ENCODE measurements around the gene CDH11. TPM values are rescaled to one million over a fixed set of nuclear protein-coding genes. Genes with fewer than 3 reads are reported as not detected.

Gene CDH11
- total and polyA plus RNA-seq, 2 of the 4 experiments (the other 2 are of a cell fraction) = 266 to 601 TPM

DNA sequence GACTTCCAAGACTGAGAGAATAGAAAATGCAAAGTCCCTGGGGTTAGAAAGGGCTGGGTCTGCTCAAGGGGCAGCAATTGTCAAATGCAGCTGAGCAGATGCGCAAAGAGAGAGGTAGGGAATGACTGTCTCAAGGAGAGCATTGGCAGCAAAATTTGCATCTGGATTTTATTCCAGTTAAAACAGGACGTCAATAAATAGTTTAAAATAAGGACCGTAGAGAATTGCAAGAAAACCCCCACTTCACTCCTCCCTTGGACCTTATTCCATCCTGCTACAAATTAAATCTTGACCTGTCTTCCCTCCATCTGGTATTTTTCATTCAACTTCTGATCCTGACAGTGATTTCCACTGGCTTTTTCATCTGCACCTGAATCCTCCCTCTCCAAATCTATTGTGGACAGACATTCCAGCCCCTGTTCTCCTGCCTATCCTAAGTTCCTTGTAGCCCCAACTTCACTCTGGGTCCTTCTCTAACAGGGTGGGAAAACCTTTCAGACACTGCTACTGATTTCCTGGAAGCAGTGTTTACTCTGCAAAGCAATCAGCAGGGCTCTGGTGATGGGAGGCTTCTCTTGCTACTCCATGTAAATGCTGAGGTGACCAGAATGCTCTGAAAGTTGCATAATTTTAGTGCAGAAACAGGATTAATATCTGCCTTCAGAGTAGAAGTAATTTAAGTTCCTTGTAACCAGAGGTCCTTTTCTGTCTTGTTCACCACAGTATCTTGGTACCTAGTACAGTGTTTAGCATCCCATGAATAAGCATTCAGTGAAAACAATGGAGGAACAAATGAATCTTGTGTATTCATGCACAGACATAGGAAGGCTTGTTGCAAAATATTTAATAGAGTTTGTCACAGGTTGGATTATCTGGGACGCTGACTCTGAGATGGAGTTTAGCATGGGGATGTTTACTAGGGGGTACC, 79.2 kb downstream of the CDH11 start:
- Histone ChIP-seq H2AFZ (replicated peaks; ENCODE audit: low read length, poor library complexity) (no peak overlapping the region), H3K4me1 (ENCODE audit: control insufficient read depth, insufficient read depth, low read length) (peaks cover 22% of the 10 kb centered on the region), H4K8ac (ENCODE audit: low read depth in 2 of 2, low read length in 2 of 2) (no peak overlapping the region), H3K27me3 (ENCODE audit: control insufficient read depth, insufficient read depth, low read length) (no peaks in the 10 kb centered on the region), H3K18ac (ENCODE audit: low read depth, low read length) (no peak overlapping the region), H3K79me1 (ENCODE audit: low read depth in 1 of 2, low read length in 2 of 2) (peaks cover 42 to 75% of the 10 kb centered on the region in 2 experiments), H4K91ac (ENCODE audit: insufficient read depth, low read depth, low read length) (no peak overlapping the region), H3K9me1 (ENCODE audit: insufficient read depth, low read length) (peaks cover 31% of the 10 kb centered on the region), H3K4me3 (ENCODE audit: insufficient read depth, low read depth, low read length) (no peak overlapping the region), H3K23ac (ENCODE audit: low read depth, low read length) (no peak overlapping the region), H3K4me2 (ENCODE audit: low read depth, low read length) (no peak overlapping the region), H3K56ac (ENCODE audit: extremely low read depth, insufficient read depth, low read length) (no peak overlapping the region), H2BK15ac (ENCODE audit: low read depth, low read length) (no peak overlapping the region), H2BK120ac (ENCODE audit: low read depth, low read length) (no peak overlapping the region), H4K20me1 (ENCODE audit: insufficient read depth, low read length) (peaks cover 69% of the 10 kb centered on the region), H2AK9ac (replicated peaks; ENCODE audit: low read depth, low read length, poor library complexity) (no peak overlapping the region), H2BK20ac (ENCODE audit: low read depth, low read length) (no peak overlapping the region), H3K9me3 (ENCODE audit: control insufficient read depth, insufficient read depth, low read length) (no peaks in the 10 kb centered on the region), H4K5ac (ENCODE audit: low read depth, low read length) (no peak overlapping the region), H3K9ac (ENCODE audit: low read depth, low read length) (no peak overlapping the region), H2AK5ac (ENCODE audit: low read depth, low read length) (no peak overlapping the region), H3K4ac (ENCODE audit: low read depth, low read length) (no peak overlapping the region), H3K27ac (ENCODE audit: insufficient read depth, low read length) (no peak overlapping the region), H3K14ac (replicated peaks; ENCODE audit: low read depth, low read length) (no peak overlapping the region), H3K36me3 (ENCODE audit: control insufficient read depth, insufficient read depth, low read length) (peaks cover 33% of the 10 kb centered on the region), H2BK5ac (ENCODE audit: low read depth, low read length, poor library complexity, severe bottlenecking) (no peak overlapping the region)
- intact Hi-C loops (cut with micrococcal nuclease) (no loop called here), dilution Hi-C loops (cut with HindIII; ENCODE audit: low sequenced_read_pairs, unreplicated experiment) (no loop called here), in situ Hi-C loops (cut with MboI; ENCODE audit: low sequenced_read_pairs) (no loop called here)
- DNase-seq (no peak), ATAC-seq (ENCODE audit: low read depth) (no peak)
- ChIA-PET POLR2A (ENCODE audit: unreplicated experiment) (no interaction called here), CTCF (no interaction called here)
- no TSS peak for BruUV-seq (replicated peaks)
- 100% methylated on average over 2 of the region's 4 CpGs; no CpG with 5 or more reads in 1 of the 2 experiments for WGBS, 2 experiments (ENCODE audit: extremely low coverage in 2 of 2, insufficient read length in 1 of 2)
- no peak for TF ChIP-seq BHLHE40 (IDR thresholded peaks at IDR 0.05; ENCODE audit: low read depth, low read length)
- TF ChIP-seq RCOR1 (IDR thresholded peaks at IDR 0.05; ENCODE audit: insufficient replicate concordance, low read length) = no peak
- no peak for TF ChIP-seq FOS (IDR thresholded peaks at IDR 0.05; ENCODE audit: low read depth, low read length)
- no peak for TF ChIP-seq SMC3 (IDR thresholded peaks at IDR 0.05; ENCODE audit: low read depth, low read length)
- TF ChIP-seq, protein P1, sequence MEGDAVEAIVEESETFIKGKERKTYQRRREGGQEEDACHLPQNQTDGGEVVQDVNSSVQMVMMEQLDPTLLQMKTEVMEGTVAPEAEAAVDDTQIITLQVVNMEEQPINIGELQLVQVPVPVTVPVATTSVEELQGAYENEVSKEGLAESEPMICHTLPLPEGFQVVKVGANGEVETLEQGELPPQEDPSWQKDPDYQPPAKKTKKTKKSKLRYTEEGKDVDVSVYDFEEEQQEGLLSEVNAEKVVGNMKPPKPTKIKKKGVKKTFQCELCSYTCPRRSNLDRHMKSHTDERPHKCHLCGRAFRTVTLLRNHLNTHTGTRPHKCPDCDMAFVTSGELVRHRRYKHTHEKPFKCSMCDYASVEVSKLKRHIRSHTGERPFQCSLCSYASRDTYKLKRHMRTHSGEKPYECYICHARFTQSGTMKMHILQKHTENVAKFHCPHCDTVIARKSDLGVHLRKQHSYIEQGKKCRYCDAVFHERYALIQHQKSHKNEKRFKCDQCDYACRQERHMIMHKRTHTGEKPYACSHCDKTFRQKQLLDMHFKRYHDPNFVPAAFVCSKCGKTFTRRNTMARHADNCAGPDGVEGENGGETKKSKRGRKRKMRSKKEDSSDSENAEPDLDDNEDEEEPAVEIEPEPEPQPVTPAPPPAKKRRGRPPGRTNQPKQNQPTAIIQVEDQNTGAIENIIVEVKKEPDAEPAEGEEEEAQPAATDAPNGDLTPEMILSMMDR (conservative IDR thresholded peaks at IDR 0.05; ENCODE audit: low read depth, low read length) = no peak
- TF ChIP-seq CHD1 (IDR thresholded peaks at IDR 0.05; ENCODE audit: low read depth, low read length) = no peak
- TF ChIP-seq MAFK (IDR thresholded peaks at IDR 0.05; ENCODE audit: low read depth, low read length) = no peak
- no peak for TF ChIP-seq RFX5 (IDR thresholded peaks at IDR 0.05; ENCODE audit: low read depth, low read length)
- no peak for TF ChIP-seq MXI1 (IDR thresholded peaks at IDR 0.05; ENCODE audit: borderline replicate concordance, low read depth, low read length)
- TF ChIP-seq NFE2L2 (IDR thresholded peaks at IDR 0.05; ENCODE audit: low read depth, low read length) = no peak
- TF ChIP-seq CEBPB (IDR thresholded peaks at IDR 0.05; ENCODE audit: low read depth, low read length) = no peak
- TF ChIP-seq, protein P2, sequence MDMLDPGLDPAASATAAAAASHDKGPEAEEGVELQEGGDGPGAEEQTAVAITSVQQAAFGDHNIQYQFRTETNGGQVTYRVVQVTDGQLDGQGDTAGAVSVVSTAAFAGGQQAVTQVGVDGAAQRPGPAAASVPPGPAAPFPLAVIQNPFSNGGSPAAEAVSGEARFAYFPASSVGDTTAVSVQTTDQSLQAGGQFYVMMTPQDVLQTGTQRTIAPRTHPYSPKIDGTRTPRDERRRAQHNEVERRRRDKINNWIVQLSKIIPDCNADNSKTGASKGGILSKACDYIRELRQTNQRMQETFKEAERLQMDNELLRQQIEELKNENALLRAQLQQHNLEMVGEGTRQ (IDR thresholded peaks at IDR 0.05; ENCODE audit: low read depth, low read length) = no peak
- no peak for TF ChIP-seq POLR2A (IDR thresholded peaks at IDR 0.05; ENCODE audit: low read depth, low read length)
- no peak for TF ChIP-seq RAD21 (IDR thresholded peaks at IDR 0.05; ENCODE audit: low read length)
- TF ChIP-seq, protein P3, sequence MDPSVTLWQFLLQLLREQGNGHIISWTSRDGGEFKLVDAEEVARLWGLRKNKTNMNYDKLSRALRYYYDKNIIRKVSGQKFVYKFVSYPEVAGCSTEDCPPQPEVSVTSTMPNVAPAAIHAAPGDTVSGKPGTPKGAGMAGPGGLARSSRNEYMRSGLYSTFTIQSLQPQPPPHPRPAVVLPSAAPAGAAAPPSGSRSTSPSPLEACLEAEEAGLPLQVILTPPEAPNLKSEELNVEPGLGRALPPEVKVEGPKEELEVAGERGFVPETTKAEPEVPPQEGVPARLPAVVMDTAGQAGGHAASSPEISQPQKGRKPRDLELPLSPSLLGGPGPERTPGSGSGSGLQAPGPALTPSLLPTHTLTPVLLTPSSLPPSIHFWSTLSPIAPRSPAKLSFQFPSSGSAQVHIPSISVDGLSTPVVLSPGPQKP (IDR thresholded peaks at IDR 0.05; ENCODE audit: borderline replicate concordance, low read depth, low read length) = no peak
